ENCODE measurements around the gene DNM3. TPM values are rescaled to one million over a fixed set of nuclear protein-coding genes. Genes with fewer than 3 reads are reported as not detected.
A peak's percentile ranks its signal among the peaks of the same experiment; 100 is the strongest.

Gene DNM3
- total RNA-seq, 1 donor from 2014 or later = 2.1 TPM

DNA sequence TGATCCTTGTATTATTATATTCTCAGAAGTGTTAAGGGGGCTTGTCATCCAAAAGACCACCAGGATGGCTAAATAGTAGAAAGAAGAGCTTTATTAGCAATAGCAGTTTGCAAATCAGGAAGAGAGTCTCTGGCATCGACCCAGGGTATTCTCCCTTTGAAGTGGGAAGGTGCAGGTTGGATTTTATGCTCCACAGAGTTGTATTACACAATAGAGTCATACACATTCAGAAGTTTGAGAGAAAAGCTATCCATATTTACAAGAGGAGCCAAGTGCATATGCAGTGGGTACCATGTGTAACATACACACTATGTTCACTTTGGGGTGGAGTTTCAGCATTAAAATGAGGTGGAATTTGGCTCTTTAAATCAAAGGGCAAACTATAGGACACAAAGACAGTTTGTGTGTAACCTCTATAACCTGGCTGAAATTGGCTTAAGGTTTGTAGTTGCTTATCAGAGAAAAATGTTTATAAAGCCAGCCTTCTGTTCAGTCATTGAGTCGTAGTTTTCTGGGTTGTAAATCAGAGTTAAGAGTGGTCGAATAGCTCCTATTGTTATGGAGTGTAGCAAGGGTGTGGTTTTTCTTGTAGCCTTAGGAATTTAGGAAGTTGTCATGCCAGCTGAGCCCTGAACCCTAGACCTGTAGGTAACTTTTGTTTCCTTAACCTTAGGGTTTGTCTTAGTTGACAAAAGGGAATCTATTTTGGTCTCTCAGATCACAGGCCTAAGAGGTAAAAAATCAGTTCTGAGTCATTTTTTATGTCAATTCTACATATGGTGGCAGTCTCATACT, 125.3 kb downstream of the DNM3 start:
- H3K4me3 Mint-ChIP-seq = peak overlapping the region; percentile 5
- H3K27ac Mint-ChIP-seq = no peak overlapping the region
- H3K27me3 Mint-ChIP-seq = no peaks in the 10 kb centered on the region
- no peaks in the 10 kb centered on the region for H3K9me3 Mint-ChIP-seq
- no peaks in the 10 kb centered on the region for H3K36me3 Mint-ChIP-seq
- TF ChIP-seq, protein P1, sequence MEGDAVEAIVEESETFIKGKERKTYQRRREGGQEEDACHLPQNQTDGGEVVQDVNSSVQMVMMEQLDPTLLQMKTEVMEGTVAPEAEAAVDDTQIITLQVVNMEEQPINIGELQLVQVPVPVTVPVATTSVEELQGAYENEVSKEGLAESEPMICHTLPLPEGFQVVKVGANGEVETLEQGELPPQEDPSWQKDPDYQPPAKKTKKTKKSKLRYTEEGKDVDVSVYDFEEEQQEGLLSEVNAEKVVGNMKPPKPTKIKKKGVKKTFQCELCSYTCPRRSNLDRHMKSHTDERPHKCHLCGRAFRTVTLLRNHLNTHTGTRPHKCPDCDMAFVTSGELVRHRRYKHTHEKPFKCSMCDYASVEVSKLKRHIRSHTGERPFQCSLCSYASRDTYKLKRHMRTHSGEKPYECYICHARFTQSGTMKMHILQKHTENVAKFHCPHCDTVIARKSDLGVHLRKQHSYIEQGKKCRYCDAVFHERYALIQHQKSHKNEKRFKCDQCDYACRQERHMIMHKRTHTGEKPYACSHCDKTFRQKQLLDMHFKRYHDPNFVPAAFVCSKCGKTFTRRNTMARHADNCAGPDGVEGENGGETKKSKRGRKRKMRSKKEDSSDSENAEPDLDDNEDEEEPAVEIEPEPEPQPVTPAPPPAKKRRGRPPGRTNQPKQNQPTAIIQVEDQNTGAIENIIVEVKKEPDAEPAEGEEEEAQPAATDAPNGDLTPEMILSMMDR (conservative IDR thresholded peaks at IDR 0.05) = no peak
- no peaks in the 10 kb centered on the region for H3K4me1 Mint-ChIP-seq (ENCODE audit: unreplicated experiment)
- no peak for DNase-seq (ENCODE audit: extremely low spot score, unreplicated experiment)

DNA sequence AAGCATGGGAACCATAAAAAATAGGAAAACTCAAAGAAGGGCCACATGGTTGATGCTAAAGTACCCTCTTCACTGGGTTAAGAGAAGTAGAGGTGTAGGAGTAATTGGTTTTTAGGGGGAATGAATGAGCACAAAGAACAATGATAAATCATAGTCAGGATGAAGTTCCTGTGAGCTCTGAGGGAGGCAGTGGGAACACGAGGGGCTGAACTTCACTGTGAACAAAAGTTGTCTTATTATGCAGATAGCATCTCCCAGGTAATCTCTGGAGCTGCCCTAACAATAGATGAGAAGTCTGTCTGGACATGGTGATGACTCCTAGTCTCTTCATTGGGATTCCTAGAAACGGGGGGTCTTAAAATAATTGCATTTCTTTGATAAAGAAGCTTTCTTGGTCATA, 127.9 kb downstream of the DNM3 start:
- Mint-ChIP-seq H3K27ac (no peak overlapping the region), H3K4me3 (no peak overlapping the region), H3K4me1 (ENCODE audit: unreplicated experiment) (no peaks in the 10 kb centered on the region), H3K9me3 (no peaks in the 10 kb centered on the region), H3K27me3 (no peaks in the 10 kb centered on the region), H3K36me3 (no peaks in the 10 kb centered on the region)
- TF ChIP-seq, protein P1 (conservative IDR thresholded peaks at IDR 0.05) = no peak
- DNase-seq (ENCODE audit: extremely low spot score, unreplicated experiment) = no peak

DNA sequence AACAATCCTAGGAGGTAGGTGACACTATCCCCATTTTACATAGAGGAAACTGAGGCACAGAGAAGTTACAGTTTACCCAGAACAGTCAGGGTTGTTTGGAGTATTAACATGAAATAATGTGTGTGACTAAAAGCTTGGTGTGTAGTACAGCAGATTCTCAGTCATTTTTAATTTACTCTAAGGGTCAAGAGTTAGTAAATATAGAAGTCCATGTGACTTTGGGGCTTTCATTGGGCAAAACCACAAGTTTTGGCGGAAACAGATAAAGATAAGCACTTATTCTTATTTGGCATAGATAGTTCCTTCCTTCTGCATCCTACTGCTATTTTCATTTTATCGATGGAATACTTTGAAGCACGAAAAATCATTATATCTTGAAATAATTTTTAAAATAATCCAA, 128.5 kb downstream of the DNM3 start:
- TF ChIP-seq, protein P1 (conservative IDR thresholded peaks at IDR 0.05) = no peak
- Mint-ChIP-seq H3K27me3 (no peaks in the 10 kb centered on the region), H3K9me3 (no peaks in the 10 kb centered on the region), H3K4me3 (no peak overlapping the region), H3K36me3 (no peaks in the 10 kb centered on the region), H3K27ac (no peak overlapping the region), H3K4me1 (ENCODE audit: unreplicated experiment) (no peaks in the 10 kb centered on the region)
- no peak for DNase-seq (ENCODE audit: extremely low spot score, unreplicated experiment)

DNA sequence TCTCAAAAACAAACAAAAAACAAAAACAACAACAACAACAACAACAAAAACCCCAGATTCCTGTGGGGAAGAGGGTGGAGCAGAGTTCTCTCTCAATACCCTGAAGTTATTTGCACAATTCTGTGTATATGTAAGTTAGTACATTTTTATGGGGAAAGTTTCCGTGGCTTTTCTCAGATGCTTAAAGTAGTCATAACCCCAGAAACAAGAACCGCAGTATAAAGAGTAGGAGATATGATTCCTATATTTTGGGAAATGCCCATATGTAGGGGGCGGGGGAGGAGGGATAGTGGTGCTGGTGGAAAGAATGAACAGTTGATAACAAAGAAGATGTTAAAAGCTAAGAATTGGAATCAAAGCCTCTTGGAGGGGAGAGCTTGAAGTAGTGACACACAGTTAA, 131.5 kb downstream of the DNM3 start:
- no peak for DNase-seq (ENCODE audit: extremely low spot score, unreplicated experiment)
- Mint-ChIP-seq H3K36me3 (no peaks in the 10 kb centered on the region), H3K4me3 (no peak overlapping the region), H3K27me3 (no peaks in the 10 kb centered on the region), H3K4me1 (ENCODE audit: unreplicated experiment) (no peaks in the 10 kb centered on the region), H3K27ac (no peak overlapping the region), H3K9me3 (no peaks in the 10 kb centered on the region)
- TF ChIP-seq, protein P1 (conservative IDR thresholded peaks at IDR 0.05) = no peak

DNA sequence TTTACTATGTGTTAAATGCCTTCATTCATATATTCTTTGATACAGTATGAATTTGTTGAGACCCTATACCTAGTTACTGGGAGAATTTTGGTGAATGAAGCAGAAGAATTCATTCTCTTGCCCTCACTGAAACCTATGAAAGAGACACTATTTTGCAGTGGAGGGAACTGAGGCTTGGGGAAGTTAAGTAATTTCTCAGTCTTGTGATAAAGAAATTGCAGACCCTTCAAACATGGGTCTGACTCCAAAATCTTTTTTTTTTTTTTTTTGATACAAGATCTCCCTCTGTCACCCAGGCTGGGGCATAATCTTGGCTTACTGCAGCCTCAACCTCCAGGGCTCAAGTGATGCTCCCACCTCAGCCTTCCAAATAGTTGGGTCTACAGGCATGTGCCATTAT, 132.1 kb downstream of the DNM3 start:
- no peaks in the 10 kb centered on the region for H3K4me1 Mint-ChIP-seq (ENCODE audit: unreplicated experiment)
- no peak overlapping the region for H3K4me3 Mint-ChIP-seq
- no peaks in the 10 kb centered on the region for H3K36me3 Mint-ChIP-seq
- no peaks in the 10 kb centered on the region for H3K27me3 Mint-ChIP-seq
- no peaks in the 10 kb centered on the region for H3K9me3 Mint-ChIP-seq
- no peak for DNase-seq (ENCODE audit: extremely low spot score, unreplicated experiment)
- H3K27ac Mint-ChIP-seq = no peak overlapping the region
- TF ChIP-seq, protein P1 (conservative IDR thresholded peaks at IDR 0.05) = no peak
